Astrocyte of the cerebellum (primary cell): ENCODE measurements around the gene TMEM178A.

Experiments
- DNase-seq: peaks from one replicate; pipeline ENCODE4 v3.0.0-alpha.2; 2011; ENCODE audit warnings: low read depth
- H3K4me3 ChIP-seq: 2 replicates; pipeline ENCODE4 v1.5.1; 2011; ENCODE audit warnings: mild to moderate bottlenecking, low read depth, low read length, moderate library complexity
- CTCF ChIP-seq: IDR thresholded peaks from 2 replicates; pipeline ENCODE4 v1.5.1; 2012; ENCODE audit warnings: low read length, low read depth, moderate library complexity, mild to moderate bottlenecking; ENCODE audit errors: missing control alignments
- in situ Hi-C: cut with HindIII; loops from 2 replicates; pipeline ENCODE4 v1.10.0; 2017; ENCODE audit warnings: low sequenced_read_pairs

TMEM178A gene

GRCh38 chr2:39657287-39657937 lies 8.3 kb upstream of the TMEM178A start:
- no peak for TF ChIP-seq CTCF
- no peak overlapping the region for H3K4me3 ChIP-seq
- DNase-seq = no peak
- in situ Hi-C loops = no loop called here

DNA sequence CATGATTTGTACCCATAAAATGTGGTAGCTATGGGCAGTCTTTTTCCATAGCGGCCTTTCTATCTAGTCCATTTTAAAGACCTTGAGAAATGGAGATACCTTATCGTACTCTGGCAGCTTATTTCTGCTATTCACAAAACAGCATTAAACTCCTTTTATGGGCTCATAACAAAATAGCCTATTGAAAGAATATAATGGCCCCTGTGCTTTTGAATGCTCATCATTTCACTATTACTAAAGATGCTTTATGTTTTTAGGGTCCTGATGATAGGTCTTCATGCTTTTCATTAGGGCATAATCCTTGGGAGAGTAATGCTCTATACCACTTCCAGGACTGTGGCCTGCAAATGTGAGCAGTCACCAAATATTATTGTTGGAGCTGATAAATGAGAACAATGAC lies 7.3 kb upstream of the TMEM178A start:
- no peak for TF ChIP-seq CTCF
- no peak for DNase-seq
- in situ Hi-C loops = no loop called here
- H3K4me3 ChIP-seq = no peak overlapping the region

DNA sequence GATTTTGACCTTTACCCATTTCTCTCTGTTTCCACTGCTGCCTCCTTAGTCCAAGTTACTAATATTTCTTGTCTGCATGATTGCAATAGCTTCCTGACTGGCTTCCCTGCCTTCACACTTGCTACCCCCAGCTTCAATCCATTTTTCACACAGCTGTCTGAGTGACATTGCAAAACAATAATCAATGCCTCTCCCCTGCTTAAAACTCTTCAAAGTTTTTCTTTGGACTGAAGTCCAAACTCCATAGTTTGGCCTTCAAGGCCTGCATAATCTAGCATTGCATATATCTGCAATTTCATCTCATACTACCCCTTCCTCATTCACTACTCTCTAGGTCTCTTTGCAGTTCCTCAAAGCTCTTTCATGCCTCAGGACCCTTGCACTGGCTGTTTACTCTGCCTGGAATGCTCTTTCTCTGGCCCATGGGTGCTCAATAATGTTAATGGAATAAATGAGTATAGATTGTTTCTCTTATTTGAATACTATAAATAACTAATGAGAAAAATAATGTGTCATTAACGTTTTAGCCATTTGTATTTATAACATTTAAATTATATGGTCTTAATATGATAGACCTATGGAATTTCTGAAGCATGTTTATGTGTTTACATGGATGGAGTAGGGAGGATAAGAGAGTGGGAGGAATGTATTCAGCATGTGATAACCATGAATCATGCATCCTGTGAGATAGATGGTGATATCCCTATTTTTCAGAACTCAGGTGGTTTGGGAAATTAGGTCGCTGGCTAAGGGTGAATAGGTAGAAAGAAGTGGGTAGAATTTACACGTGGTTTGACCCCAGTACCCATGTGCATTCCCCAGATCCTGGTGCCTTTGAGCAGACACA lies 5.7 kb upstream of the TMEM178A start:
- DNase-seq = no peak
- in situ Hi-C loops = no loop called here
- no peak overlapping the region for H3K4me3 ChIP-seq
- TF ChIP-seq CTCF = no peak

- TF ChIP-seq CTCF = no peak
- H3K4me3 ChIP-seq = no peak overlapping the region
- no peak for DNase-seq
- in situ Hi-C loops = no loop called here
Measured at GRCh38 chr2:39660612-39661236, 5.0 kb upstream of the TMEM178A start.

DNA sequence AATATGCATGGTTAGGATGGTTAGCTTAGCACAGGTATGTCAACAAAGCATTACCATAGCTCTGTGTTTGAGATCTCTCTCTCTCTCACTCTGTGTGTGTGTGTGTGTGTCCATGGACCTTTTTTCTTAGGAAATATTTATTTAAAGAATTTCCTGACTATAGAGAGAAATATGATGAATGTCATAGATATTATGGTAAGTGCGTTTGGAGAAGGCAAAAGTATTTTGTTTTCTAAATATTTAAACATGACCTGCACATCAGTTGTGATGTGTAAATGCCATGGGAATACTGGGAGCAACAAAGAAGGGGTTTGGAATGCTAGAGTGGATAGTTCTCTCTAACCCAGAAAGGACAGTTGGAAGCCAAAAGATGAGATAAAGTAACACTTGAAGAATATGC lies 3.9 kb upstream of the TMEM178A start:
- no peak overlapping the region for H3K4me3 ChIP-seq
- TF ChIP-seq CTCF = no peak
- in situ Hi-C loops = no loop called here
- DNase-seq = no peak

DNA sequence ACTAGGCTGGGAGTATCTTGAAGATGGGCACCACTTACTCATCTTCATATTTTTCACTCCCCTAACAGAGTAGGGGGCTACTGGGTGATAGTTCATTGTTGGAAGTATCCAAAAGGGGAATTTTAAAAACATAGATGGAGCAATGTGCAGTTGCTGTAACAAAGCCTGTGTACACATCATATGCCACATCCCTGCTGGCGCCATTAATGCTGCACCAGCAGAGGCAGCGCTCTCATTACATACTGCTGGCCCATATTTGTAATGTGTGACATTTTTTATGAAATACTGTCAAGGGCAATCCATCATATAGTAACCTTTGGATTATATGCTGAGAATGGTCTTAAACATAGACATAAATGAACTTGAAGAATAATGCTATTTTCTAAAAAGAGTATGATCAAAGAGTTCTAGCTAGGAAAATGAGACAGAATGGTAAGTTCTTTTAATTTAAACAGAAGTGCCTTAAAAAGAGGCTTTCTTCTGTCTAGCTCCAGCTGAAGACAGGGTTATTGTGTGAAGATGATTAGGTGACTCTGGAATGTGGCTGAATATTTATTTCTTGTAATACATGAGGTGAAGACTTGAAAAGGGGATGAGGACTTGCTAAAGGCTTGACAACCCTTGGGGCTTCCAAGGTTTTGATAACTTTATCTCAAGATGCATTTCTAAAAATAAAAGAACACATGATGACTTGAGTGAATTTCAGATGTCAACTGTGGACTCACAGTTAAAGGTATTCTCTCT lies 2.4 kb upstream of the TMEM178A start:
- TF ChIP-seq CTCF = no peak
- no peak for DNase-seq
- in situ Hi-C loops = no loop called here
- H3K4me3 ChIP-seq = no peak overlapping the region
